ENCODE data around the gene CCDC85C. TPM values are rescaled to one million over a fixed set of nuclear protein-coding genes. Genes with fewer than 3 reads are reported as not detected.

Gene CCDC85C
- total RNA-seq, 1 experiment from 2014 or later = 35.8 TPM

DNA sequence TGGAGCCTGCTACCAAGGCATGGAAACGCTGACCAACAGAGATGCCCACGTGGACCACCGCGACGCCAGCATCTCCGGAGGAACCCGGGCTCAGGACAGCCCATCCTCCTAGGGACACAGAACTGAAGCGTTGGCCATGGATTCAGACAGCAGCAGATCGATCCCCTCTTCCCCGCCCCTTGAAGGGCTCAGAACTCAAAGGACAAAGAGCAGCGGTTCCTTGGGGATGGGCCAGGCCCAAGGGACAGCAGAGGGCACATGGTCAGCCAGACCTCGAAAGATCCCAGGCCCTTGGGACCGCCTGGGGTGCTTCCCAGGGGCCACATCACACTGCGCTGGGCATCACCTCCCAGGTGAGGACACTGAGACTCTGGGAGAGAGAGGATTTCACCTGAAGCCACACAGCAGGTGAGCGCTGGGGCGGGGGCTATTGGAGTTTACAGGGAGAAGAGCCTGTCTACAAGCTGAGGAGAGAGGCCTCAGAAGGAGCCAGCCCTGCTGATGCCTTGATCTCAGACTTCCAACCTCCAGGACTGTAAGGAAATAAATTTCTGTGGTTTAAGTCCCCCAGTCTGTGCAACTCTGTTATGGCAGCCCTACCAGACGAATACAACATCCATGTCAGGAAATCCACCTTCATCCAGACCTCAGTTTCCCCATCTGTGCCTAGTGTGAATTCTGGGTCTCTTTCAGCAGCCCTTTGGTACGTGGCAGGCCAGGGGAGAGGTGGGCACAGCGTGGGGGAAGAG lies 73.4 kb downstream of the CCDC85C start:
- Mint-ChIP-seq H3K36me3 (no peaks in the 10 kb centered on the region), H3K9me3 (no peaks in the 10 kb centered on the region), H3K27ac (peak overlapping the region; percentile 50), H3K4me3 (no peak overlapping the region), H3K4me1 (peaks cover 32% of the 10 kb centered on the region), H3K27me3 (ENCODE audit: low read depth) (no peaks in the 10 kb centered on the region)
- ATAC-seq = no peak
- POLR2A ChIA-PET = no interaction called here
- TF ChIP-seq, protein P1, sequence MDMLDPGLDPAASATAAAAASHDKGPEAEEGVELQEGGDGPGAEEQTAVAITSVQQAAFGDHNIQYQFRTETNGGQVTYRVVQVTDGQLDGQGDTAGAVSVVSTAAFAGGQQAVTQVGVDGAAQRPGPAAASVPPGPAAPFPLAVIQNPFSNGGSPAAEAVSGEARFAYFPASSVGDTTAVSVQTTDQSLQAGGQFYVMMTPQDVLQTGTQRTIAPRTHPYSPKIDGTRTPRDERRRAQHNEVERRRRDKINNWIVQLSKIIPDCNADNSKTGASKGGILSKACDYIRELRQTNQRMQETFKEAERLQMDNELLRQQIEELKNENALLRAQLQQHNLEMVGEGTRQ (CRISPR knock-in tag; IDR thresholded peaks at IDR 0.05) = no peak
- TF ChIP-seq ZNF317 (CRISPR knock-in tag; IDR thresholded peaks at IDR 0.05; ENCODE audit: borderline replicate concordance, low read depth) (no peak), MYBL2 (CRISPR knock-in tag; IDR thresholded peaks at IDR 0.05) (no peak), NFE2L1 (CRISPR knock-in tag; IDR thresholded peaks at IDR 0.05) (no peak), HMGA2 (CRISPR knock-in tag; IDR thresholded peaks at IDR 0.05) (no peak), GTF2I (CRISPR knock-in tag; conservative IDR thresholded peaks at IDR 0.05) (no peak), NR3C1 (CRISPR knock-in tag; conservative IDR thresholded peaks at IDR 0.05; ENCODE audit: low read depth) (no peak)
- TF ChIP-seq, protein P2, sequence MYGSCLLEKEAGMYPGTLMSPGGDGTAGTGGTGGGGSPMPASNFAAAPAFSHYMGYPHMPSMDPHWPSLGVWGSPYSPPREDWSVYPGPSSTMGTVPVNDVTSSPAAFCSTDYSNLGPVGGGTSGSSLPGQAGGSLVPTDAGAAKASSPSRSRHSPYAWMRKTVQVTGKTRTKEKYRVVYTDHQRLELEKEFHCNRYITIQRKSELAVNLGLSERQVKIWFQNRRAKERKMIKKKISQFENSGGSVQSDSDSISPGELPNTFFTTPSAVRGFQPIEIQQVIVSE (CRISPR knock-in tag; IDR thresholded peaks at IDR 0.05; ENCODE audit: borderline replicate concordance) = no peak
- TF ChIP-seq, protein P3, sequence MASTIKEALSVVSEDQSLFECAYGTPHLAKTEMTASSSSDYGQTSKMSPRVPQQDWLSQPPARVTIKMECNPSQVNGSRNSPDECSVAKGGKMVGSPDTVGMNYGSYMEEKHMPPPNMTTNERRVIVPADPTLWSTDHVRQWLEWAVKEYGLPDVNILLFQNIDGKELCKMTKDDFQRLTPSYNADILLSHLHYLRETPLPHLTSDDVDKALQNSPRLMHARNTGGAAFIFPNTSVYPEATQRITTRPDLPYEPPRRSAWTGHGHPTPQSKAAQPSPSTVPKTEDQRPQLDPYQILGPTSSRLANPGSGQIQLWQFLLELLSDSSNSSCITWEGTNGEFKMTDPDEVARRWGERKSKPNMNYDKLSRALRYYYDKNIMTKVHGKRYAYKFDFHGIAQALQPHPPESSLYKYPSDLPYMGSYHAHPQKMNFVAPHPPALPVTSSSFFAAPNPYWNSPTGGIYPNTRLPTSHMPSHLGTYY (CRISPR knock-in tag; IDR thresholded peaks at IDR 0.05) = no peak
- TF ChIP-seq, protein P4, sequence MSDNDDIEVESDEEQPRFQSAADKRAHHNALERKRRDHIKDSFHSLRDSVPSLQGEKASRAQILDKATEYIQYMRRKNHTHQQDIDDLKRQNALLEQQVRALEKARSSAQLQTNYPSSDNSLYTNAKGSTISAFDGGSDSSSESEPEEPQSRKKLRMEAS (CRISPR knock-in tag; IDR thresholded peaks at IDR 0.05) = no peak
- TF ChIP-seq, protein P5, sequence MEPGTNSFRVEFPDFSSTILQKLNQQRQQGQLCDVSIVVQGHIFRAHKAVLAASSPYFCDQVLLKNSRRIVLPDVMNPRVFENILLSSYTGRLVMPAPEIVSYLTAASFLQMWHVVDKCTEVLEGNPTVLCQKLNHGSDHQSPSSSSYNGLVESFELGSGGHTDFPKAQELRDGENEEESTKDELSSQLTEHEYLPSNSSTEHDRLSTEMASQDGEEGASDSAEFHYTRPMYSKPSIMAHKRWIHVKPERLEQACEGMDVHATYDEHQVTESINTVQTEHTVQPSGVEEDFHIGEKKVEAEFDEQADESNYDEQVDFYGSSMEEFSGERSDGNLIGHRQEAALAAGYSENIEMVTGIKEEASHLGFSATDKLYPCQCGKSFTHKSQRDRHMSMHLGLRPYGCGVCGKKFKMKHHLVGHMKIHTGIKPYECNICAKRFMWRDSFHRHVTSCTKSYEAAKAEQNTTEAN (CRISPR knock-in tag; IDR thresholded peaks at IDR 0.05) = no peak
- DNase-seq (ENCODE audit: low spot score) = no peak
- CTCF ChIA-PET = interaction anchor here (0.6 to 1.0 kb wide), 2 partner anchors 9 to 220 kb away, joined by 3 read pairs; no protein-coding TSS in a partner anchor

DNA sequence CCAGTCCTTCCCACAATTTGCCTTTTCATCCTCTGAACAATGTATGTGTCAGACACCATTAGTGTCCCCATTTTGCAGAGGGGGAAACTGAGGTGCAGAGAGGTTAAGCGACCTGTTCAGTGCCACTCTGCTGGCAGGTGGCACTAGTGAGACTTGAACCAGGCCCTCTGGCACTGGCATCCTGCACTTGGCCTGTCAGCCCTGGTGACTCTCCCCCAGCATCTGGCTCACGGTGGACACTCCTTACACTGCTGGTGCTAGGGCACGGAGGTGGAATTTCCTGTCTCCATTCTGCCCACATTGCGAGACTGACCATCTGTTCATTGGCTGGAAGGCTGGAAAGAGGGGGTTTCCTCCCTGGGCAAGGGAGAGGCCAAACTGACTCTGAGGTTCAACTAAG lies 74.1 kb downstream of the CCDC85C start:
- Mint-ChIP-seq H3K27me3 (ENCODE audit: low read depth) (no peaks in the 10 kb centered on the region), H3K27ac (no peak overlapping the region), H3K9me3 (no peaks in the 10 kb centered on the region), H3K4me1 (peaks cover 38% of the 10 kb centered on the region), H3K36me3 (no peaks in the 10 kb centered on the region), H3K4me3 (no peak overlapping the region)
- ChIA-PET CTCF (interaction anchor here (1.2 kb wide), 1 partner anchor 15 kb away, joined by 3 read pairs; no protein-coding TSS in a partner anchor), POLR2A (no interaction called here)
- ATAC-seq (no peak), DNase-seq (ENCODE audit: low spot score) (no peak)
- TF ChIP-seq, protein P6, sequence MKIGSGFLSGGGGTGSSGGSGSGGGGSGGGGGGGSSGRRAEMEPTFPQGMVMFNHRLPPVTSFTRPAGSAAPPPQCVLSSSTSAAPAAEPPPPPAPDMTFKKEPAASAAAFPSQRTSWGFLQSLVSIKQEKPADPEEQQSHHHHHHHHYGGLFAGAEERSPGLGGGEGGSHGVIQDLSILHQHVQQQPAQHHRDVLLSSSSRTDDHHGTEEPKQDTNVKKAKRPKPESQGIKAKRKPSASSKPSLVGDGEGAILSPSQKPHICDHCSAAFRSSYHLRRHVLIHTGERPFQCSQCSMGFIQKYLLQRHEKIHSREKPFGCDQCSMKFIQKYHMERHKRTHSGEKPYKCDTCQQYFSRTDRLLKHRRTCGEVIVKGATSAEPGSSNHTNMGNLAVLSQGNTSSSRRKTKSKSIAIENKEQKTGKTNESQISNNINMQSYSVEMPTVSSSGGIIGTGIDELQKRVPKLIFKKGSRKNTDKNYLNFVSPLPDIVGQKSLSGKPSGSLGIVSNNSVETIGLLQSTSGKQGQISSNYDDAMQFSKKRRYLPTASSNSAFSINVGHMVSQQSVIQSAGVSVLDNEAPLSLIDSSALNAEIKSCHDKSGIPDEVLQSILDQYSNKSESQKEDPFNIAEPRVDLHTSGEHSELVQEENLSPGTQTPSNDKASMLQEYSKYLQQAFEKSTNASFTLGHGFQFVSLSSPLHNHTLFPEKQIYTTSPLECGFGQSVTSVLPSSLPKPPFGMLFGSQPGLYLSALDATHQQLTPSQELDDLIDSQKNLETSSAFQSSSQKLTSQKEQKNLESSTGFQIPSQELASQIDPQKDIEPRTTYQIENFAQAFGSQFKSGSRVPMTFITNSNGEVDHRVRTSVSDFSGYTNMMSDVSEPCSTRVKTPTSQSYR (CRISPR knock-in tag; IDR thresholded peaks at IDR 0.05) = no peak
- TF ChIP-seq, protein P7, sequence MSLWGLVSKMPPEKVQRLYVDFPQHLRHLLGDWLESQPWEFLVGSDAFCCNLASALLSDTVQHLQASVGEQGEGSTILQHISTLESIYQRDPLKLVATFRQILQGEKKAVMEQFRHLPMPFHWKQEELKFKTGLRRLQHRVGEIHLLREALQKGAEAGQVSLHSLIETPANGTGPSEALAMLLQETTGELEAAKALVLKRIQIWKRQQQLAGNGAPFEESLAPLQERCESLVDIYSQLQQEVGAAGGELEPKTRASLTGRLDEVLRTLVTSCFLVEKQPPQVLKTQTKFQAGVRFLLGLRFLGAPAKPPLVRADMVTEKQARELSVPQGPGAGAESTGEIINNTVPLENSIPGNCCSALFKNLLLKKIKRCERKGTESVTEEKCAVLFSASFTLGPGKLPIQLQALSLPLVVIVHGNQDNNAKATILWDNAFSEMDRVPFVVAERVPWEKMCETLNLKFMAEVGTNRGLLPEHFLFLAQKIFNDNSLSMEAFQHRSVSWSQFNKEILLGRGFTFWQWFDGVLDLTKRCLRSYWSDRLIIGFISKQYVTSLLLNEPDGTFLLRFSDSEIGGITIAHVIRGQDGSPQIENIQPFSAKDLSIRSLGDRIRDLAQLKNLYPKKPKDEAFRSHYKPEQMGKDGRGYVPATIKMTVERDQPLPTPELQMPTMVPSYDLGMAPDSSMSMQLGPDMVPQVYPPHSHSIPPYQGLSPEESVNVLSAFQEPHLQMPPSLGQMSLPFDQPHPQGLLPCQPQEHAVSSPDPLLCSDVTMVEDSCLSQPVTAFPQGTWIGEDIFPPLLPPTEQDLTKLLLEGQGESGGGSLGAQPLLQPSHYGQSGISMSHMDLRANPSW (CRISPR knock-in tag; conservative IDR thresholded peaks at IDR 0.05; ENCODE audit: low read depth) = no peak
- TF ChIP-seq SP1 (CRISPR knock-in tag; conservative IDR thresholded peaks at IDR 0.05) (no peak), TP53 (CRISPR knock-in tag; IDR thresholded peaks at IDR 0.05) (no peak), PRRX2 (CRISPR knock-in tag; IDR thresholded peaks at IDR 0.05) (no peak), GRHL2 (CRISPR knock-in tag; IDR thresholded peaks at IDR 0.05; ENCODE audit: insufficient replicate concordance, severe bottlenecking) (no peak)
- TF ChIP-seq, protein P8, sequence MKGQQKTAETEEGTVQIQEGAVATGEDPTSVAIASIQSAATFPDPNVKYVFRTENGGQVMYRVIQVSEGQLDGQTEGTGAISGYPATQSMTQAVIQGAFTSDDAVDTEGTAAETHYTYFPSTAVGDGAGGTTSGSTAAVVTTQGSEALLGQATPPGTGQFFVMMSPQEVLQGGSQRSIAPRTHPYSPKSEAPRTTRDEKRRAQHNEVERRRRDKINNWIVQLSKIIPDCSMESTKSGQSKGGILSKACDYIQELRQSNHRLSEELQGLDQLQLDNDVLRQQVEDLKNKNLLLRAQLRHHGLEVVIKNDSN (CRISPR knock-in tag; IDR thresholded peaks at IDR 0.05) = no peak
- TF ChIP-seq, protein P2 (CRISPR knock-in tag; IDR thresholded peaks at IDR 0.05; ENCODE audit: borderline replicate concordance) = no peak
